GM12878 (cell line): Measurements from ENCODE around the gene C16orf96.

Source experiments
- BCL11A ChIP-seq: IDR thresholded peaks from 2 replicates; pipeline ENCODE4 v1.6.1; 2011; ENCODE audit warnings: low read depth, low read length
- EZH2 ChIP-seq: IDR thresholded peaks from 2 replicates; pipeline ENCODE4 v1.6.1; 2012; ENCODE audit warnings: low read depth, mild to moderate bottlenecking, control low read depth, inconsistent platforms, low read length, borderline replicate concordance; ENCODE audit not compliant: control insufficient read depth
- POLR2AphosphoS5 ChIP-seq: IDR thresholded peaks from 2 replicates; pipeline ENCODE4 v1.6.1; 2011; ENCODE audit warnings: mild to moderate bottlenecking, low read length, inconsistent platforms
- RAD21 ChIP-seq: IDR thresholded peaks from 2 replicates; pipeline ENCODE4 v1.6.1; 2011; ENCODE audit warnings: mild to moderate bottlenecking, low read depth, low read length, moderate library complexity; ENCODE audit not compliant: insufficient read depth
- TAF1 ChIP-seq: IDR thresholded peaks from 2 replicates; pipeline ENCODE4 v1.6.1; 2011; ENCODE audit warnings: mild to moderate bottlenecking, low read depth, low read length, borderline replicate concordance

- TF ChIP-seq TAF1 (no peak), EZH2 (no peak), POLR2AphosphoS5 (no peak), RAD21 (no peak), BCL11A (no peak)
Observed at GRCh38 chr16:4557973-4558372, 1.8 kb downstream of the C16orf96 start.
